Kasumi-1 (cell line): Measurements from ENCODE around the gene FAM107A.

Experiments
- DNase-seq, 2 experiments: peaks; one replicate each; lab custom pipeline; 2025; lab: John Stamatoyannopoulos, UW

FAM107A gene

GRCh38 chr3:58518291-58518789 lies 58.9 kb downstream of the FAM107A start:
- no peak for DNase-seq

DNA sequence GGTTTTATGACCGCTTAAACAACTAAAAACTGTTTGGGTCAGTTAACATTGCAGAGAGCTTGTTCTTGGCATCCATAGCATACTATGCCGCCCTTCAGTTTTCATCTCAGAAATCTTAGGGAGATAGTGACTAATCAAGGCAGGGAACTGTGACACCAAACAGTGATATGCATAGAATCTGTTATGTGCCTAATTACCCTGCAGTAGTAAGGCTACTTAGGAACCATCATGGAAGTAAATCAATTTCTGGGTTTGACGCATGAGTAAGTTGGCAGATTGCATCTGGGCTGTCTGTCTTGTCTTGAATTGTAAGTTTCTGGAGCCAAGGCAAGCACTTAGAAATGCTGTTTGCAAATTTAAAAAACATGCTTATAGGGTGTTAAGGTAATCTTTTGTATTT lies 62.8 kb downstream of the FAM107A start:
- no peak for DNase-seq
